ENCODE data around the gene PARD3B. TPM values are rescaled to one million over a fixed set of nuclear protein-coding genes. Genes with fewer than 3 reads are reported as not detected.
A peak's percentile ranks its signal among the peaks of the same experiment; 100 is the strongest.

PARD3B gene
- total and polyA plus RNA-seq, 8 donors = 18.5 to 24.6 (median 21.1) TPM

DNA sequence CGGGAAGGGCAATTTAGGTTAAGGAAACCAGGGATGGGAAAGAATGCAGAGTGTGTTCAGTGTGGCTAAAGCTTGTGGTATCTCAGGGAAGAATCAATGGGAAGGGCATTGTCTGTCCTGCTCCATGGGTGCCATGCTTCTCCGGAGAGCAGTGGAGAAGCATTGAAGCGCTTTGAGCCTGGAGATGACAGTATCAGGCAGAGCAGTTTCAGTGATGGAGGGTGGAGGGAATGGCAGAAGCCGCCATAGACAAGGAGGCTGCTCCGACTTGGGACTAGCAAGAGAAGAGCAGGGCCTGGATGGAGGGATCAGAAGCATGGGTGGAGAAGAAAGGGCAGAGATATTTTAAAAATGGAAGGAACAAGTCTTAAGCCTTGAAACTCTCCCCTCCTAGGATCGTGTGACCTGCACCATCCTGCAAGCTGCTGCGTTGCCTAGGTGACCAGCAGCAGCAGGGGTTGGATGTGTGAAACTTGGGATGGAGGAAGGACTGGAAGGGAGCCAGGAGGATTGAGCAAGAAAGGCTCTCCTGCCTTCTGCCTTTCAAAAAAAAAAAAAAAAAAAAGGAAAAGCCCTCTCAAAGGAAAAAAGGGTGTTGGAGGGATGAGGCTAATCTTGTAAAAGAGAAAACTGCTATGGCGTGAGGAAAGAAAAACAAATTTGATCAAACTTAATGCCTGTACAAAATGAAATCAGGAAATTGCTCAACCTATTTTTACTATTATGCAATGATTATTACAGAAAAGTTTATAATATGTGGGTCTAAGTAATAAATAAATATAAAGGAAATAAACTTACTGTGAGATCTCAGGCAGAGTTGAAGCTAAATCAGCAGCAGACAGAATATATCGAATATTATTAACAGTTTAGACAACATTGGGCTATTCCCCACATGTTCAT is 643.2 kb downstream of the PARD3B start:
- intact Hi-C loops (cut with DNase I) = no loop called here
- H3K27me3 ChIP-seq = no peaks in the 10 kb centered on the region
- H3K27ac ChIP-seq = no peak overlapping the region
- H3K4me1 ChIP-seq = no peaks in the 10 kb centered on the region
- ATAC-seq = peak; percentile 61
- TF ChIP-seq, protein P1, sequence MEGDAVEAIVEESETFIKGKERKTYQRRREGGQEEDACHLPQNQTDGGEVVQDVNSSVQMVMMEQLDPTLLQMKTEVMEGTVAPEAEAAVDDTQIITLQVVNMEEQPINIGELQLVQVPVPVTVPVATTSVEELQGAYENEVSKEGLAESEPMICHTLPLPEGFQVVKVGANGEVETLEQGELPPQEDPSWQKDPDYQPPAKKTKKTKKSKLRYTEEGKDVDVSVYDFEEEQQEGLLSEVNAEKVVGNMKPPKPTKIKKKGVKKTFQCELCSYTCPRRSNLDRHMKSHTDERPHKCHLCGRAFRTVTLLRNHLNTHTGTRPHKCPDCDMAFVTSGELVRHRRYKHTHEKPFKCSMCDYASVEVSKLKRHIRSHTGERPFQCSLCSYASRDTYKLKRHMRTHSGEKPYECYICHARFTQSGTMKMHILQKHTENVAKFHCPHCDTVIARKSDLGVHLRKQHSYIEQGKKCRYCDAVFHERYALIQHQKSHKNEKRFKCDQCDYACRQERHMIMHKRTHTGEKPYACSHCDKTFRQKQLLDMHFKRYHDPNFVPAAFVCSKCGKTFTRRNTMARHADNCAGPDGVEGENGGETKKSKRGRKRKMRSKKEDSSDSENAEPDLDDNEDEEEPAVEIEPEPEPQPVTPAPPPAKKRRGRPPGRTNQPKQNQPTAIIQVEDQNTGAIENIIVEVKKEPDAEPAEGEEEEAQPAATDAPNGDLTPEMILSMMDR (IDR thresholded peaks at IDR 0.05) = no peak
- H3K9me3 ChIP-seq = no peaks in the 10 kb centered on the region
- no peaks in the 10 kb centered on the region for H3K36me3 ChIP-seq
- no peak overlapping the region for H3K4me3 ChIP-seq
- peak in 2 of 4 donors; percentile 82 to 90 for DNase-seq

DNA sequence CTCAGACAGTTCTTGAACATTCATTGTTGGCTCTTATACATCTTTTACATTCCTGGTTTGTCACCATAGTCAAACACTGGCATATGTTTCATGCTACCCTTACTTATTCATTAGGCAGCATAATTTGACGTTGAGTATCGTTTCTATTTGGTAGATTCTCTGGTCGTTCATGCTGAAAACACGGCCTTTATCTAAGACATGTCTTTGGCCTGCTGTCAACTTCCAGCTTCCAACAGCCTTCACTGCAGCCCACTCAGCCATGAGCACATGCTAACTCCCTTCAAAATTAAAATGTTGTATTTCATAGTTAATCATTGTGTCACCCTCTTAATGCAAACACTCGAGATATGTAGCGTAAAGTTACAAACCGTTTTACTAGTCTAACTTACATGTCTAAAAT is 644.0 kb downstream of the PARD3B start:
- DNase-seq (peak in 2 of 4 donors; percentile 51 to 65), ATAC-seq (no peak)
- intact Hi-C loops (cut with DNase I) = no loop called here
- Histone ChIP-seq H3K4me3 (no peak overlapping the region), H3K27ac (no peak overlapping the region), H3K27me3 (no peaks in the 10 kb centered on the region), H3K4me1 (no peaks in the 10 kb centered on the region), H3K36me3 (no peaks in the 10 kb centered on the region), H3K9me3 (no peaks in the 10 kb centered on the region)
- TF ChIP-seq, protein P1 (IDR thresholded peaks at IDR 0.05) = no peak

DNA sequence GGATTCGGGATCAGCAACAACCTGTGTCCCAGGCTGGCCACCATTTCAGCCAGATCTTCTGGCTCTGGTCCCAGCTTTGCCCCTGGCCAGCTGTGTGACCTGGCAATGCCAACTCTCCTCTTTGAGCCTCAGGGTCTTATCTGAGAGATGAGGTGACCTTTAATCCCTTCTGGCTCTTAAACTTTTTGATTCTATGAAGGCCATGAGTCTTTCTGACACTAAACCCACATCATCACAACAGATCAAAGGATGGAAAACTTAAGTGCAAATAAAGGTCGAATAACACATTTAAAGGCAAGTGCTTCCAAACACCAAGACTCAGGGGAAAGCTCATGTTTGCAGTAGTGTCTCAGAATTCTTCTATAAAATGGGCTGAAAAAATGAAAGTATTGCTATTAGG is 645.3 kb downstream of the PARD3B start:
- intact Hi-C loops (cut with DNase I) = no loop called here
- DNase-seq (no peak), ATAC-seq (no peak)
- Histone ChIP-seq H3K27ac (no peak overlapping the region), H3K27me3 (no peaks in the 10 kb centered on the region), H3K9me3 (no peaks in the 10 kb centered on the region), H3K36me3 (no peaks in the 10 kb centered on the region), H3K4me1 (no peaks in the 10 kb centered on the region), H3K4me3 (no peak overlapping the region)
- TF ChIP-seq, protein P1 (IDR thresholded peaks at IDR 0.05) = no peak

DNA sequence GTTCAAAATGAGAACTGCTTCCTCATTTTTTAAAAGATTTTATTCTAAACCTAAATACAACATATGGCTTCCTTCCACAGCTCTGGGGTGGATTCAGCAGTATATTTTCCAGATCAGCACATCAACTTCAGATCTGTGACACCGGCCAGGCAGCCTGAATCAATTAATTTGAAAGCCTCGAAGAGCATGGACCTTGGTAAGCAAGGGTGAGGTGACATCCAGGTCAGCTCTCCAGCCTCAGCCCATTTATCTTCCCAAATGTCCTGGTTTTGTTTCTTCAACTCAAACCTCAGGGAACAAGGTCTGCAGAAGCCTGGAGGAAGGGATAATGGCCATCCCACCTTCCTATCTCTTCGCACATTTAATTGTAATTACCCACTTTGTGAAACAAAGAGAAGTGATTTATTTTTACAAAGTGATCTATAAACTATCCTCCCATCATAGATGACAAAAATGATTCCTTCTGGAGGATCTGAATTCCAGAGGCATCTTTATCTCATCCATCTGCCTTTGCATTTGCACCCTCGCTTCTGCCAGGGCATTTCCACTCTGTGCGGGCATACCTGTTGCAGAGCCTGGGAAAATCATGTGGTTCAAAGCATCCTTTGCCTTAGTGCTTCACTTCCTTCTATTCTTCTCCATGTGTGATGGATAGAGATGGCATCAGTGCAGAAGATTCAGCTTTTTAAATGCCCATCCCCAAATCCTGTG is 648.0 kb downstream of the PARD3B start:
- Histone ChIP-seq H3K27me3 (no peaks in the 10 kb centered on the region), H3K36me3 (no peaks in the 10 kb centered on the region), H3K27ac (no peak overlapping the region), H3K4me3 (no peak overlapping the region), H3K4me1 (no peaks in the 10 kb centered on the region), H3K9me3 (no peaks in the 10 kb centered on the region)
- TF ChIP-seq, protein P1 (IDR thresholded peaks at IDR 0.05) = no peak
- no peak for DNase-seq
- intact Hi-C loops (cut with DNase I) = no loop called here
- ATAC-seq = no peak

DNA sequence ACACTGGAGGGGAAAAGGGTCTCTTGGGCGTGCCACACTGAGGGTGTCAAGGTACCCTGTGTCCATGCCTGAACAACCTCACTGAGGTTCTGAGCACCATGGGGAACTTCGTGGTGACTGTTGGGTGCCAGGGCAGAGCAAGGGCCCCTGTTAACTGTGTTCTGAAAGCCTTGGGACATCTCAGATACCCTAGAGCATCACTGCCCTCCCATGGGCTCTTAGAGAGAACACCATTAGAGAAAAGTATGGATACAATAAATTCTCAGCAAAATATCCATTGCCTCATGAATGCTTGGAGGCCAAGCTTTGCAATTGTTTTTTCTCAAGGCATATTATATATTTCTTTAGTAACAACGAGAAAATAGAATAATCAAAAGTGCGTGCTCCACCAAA is 648.6 kb downstream of the PARD3B start:
- H3K27ac ChIP-seq = no peak overlapping the region
- ATAC-seq (no peak), DNase-seq (no peak)
- H3K36me3 ChIP-seq = no peaks in the 10 kb centered on the region
- H3K27me3 ChIP-seq = no peaks in the 10 kb centered on the region
- no peak overlapping the region for H3K4me3 ChIP-seq
- TF ChIP-seq, protein P1 (IDR thresholded peaks at IDR 0.05) = no peak
- no peaks in the 10 kb centered on the region for H3K9me3 ChIP-seq
- intact Hi-C loops (cut with DNase I) = no loop called here
- no peaks in the 10 kb centered on the region for H3K4me1 ChIP-seq
